Kidney (tissue), 14 donors: Measurements from ENCODE around the gene DUSP12. TPM values are rescaled to one million over a fixed set of nuclear protein-coding genes. Genes with fewer than 3 reads are reported as not detected.
"Not testable (repeated sequence)": the region's sequence is repeated elsewhere in the genome, so short reads cannot be mapped to it uniquely, and the experiment has no call there.

Experiments
- DNase-seq, 5 donors: peaks; one replicate each; pipeline ENCODE4 v3.0.0-alpha.2; 2013 to 2020
- FAIRE-seq: peaks from 2 replicates; lab custom pipeline; 2012; peaks lifted over from hg19 to GRCh38; lab: Jason Lieb, UNC
- H3K27ac ChIP-seq, 2 donors: one replicate each; pipeline ENCODE4 v1.7.0; 2013; ENCODE audit warnings: low read depth in 2 of 2, low read length in 2 of 2, inconsistent platforms in 1 of 2
- H3K27me3 ChIP-seq: one replicate; pipeline ENCODE4 v1.7.1; 2013; ENCODE audit warnings: low read length, inconsistent platforms; ENCODE audit not compliant: control insufficient read depth, insufficient read depth
- H3K36me3 ChIP-seq, 3 donors: one replicate each; pipeline versions ENCODE4 v1.7.0 to v1.7.1; 2013; ENCODE audit warnings: low read length in 3 of 3, control low read depth in 1 of 3, inconsistent platforms in 1 of 3; ENCODE audit not compliant: insufficient read depth in 3 of 3, control insufficient read depth in 2 of 3
- H3K4me1 ChIP-seq, 3 donors: one replicate each; pipeline versions ENCODE4 v1.7.0 to v1.7.1; 2013; ENCODE audit warnings: low read length in 3 of 3, inconsistent platforms in 1 of 3, low read depth in 1 of 3; ENCODE audit not compliant: control insufficient read depth in 2 of 3, insufficient read depth in 2 of 3
- H3K4me3 ChIP-seq, 3 donors: one replicate each; pipeline versions ENCODE4 v1.7.0 to v1.8.1; 2013; ENCODE audit warnings: low read length in 3 of 3, control low read depth in 1 of 3, inconsistent platforms in 1 of 3
- H3K9ac ChIP-seq, 3 donors: one replicate each; pipeline versions ENCODE4 v1.7.0 to v1.7.1; 2013; ENCODE audit warnings: low read length in 3 of 3, control low read depth in 1 of 3, inconsistent platforms in 1 of 3
- H3K9me3 ChIP-seq, 3 donors: one replicate each; pipeline versions ENCODE4 v1.7.0 to v1.7.1; 2013; ENCODE audit warnings: low read length in 3 of 3, control low read depth in 1 of 3, inconsistent platforms in 1 of 3; ENCODE audit not compliant: control insufficient read depth in 2 of 3, insufficient read depth in 1 of 3
- CTCF ChIP-seq: IDR thresholded peaks from 3 replicates; pipeline ENCODE4 v1.5.1; 2012; ENCODE audit warnings: mild to moderate bottlenecking, moderate library complexity, borderline replicate concordance; ENCODE audit not compliant: insufficient read depth; ENCODE audit errors: extremely low read depth
- intact Hi-C: fragments of 100-400 bp; cut with DNase I; formaldehyde crosslinking; loops from one replicate; pipeline ENCODE4 v1.11.1; 2022
- polyA plus RNA-seq: library from polyadenylated mRNA; stranded (reverse); fragments of 350-450 nt; fragmentation: Illumina TruSeq; extraction: RNeasy Lipid Tissue Mini Kit (QIAGEN cat#74804); gene quantifications from one replicate; pipeline ENCODE4 v1.2.3, GENCODE V29; 2014; ENCODE audit warnings: low read depth, low replicate concordance; ENCODE audit not compliant: insufficient read depth
- total RNA-seq: library from RNA; stranded (reverse); fragmentation: NEBNext Ultra II Directional; extraction: Animal tissue kit (Norgen Biotek cat#: 25700); gene quantifications from one replicate; pipeline ENCODE4 v1.2.1, GENCODE V29; 2021
- donor health status: control.
- donor health status: control.
- donor health status: control.
- donor health status: control.
- donor health status: control.
- donor health status: DM: yes; HTN: yes; CAD: no.
- donor health status: Normal renal cell carcinoma (clear cell type).

Gene DUSP12
- total and polyA plus RNA-seq, 2 donors from 2014 or later, result 17.9 to 21.3 TPM

- Histone ChIP-seq H3K27ac (no peak overlapping the region), H3K9me3 (no peaks in the 10 kb centered on the region), H3K27me3 (no peaks in the 10 kb centered on the region), H3K4me1 (peaks cover 0 to 5% (median 0%) of the 10 kb centered on the region in 3 donors), H3K9ac (no peak overlapping the region), H3K4me3 (no peak overlapping the region), H3K36me3 (no peaks in the 10 kb centered on the region)
- intact Hi-C loops, result no loop called here
- FAIRE-seq (no peak), DNase-seq (no peak)
- TF ChIP-seq CTCF, result no peak
Measured at GRCh38 chr1:161722406-161722805, 27.2 kb upstream of the DUSP12 start.

- no peaks in the 10 kb centered on the region for H3K27me3 ChIP-seq
- H3K9ac ChIP-seq, result no peak overlapping the region
- no peak overlapping the region for H3K4me3 ChIP-seq
- DNase-seq (peak in 2 of 5 donors; percentile 40 to 57), FAIRE-seq (no peak)
- no peaks in the 10 kb centered on the region for H3K36me3 ChIP-seq
- no peak overlapping the region for H3K27ac ChIP-seq
- no peak for TF ChIP-seq CTCF
- no peaks in the 10 kb centered on the region for H3K9me3 ChIP-seq
- peaks cover 0 to 5% (median 0%) of the 10 kb centered on the region in 3 donors for H3K4me1 ChIP-seq
- intact Hi-C loops, result no loop called here
Measured at GRCh38 chr1:161723459-161724141, 26.0 kb upstream of the DUSP12 start.

- H3K27me3 ChIP-seq, FAIRE-seq, H3K36me3 ChIP-seq, H3K9me3 ChIP-seq, intact Hi-C loops, H3K4me1 ChIP-seq: not testable (repeated sequence)
- Histone ChIP-seq H3K9ac (peak overlapping the region in 2 of 3 donors; percentile 52 to 79), H3K4me3 (peak overlapping the region; percentile 71 to 86 (median 78)), H3K27ac (peak overlapping the region; percentile 70 to 90)
- peak in 1 of 5 donors; percentile 49 for DNase-seq
Measured at GRCh38 chr1:161725258-161725907, 24.2 kb upstream of the DUSP12 start.

- Histone ChIP-seq H3K36me3 (no peaks in the 10 kb centered on the region), H3K27ac (peak overlapping the region; percentile 70 to 90), H3K9ac (peak overlapping the region; percentile 52 to 84 (median 79)), H3K9me3 (no peaks in the 10 kb centered on the region), H3K4me1 (peaks cover 0 to 5% (median 0%) of the 10 kb centered on the region in 3 donors), H3K4me3 (peak overlapping the region; percentile 71 to 86 (median 78)), H3K27me3 (no peaks in the 10 kb centered on the region)
- TF ChIP-seq CTCF, result peak; percentile 21
- intact Hi-C loops, result no loop called here
- FAIRE-seq (no peak), DNase-seq (peak; percentile 68 to 81 (median 78))
Measured at GRCh38 chr1:161725908-161726472, 23.6 kb upstream of the DUSP12 start.
